ENCODE data around the gene THEMIS.
A peak's percentile ranks its signal among the peaks of the same experiment; 100 is the strongest.

The THEMIS gene

DNA sequence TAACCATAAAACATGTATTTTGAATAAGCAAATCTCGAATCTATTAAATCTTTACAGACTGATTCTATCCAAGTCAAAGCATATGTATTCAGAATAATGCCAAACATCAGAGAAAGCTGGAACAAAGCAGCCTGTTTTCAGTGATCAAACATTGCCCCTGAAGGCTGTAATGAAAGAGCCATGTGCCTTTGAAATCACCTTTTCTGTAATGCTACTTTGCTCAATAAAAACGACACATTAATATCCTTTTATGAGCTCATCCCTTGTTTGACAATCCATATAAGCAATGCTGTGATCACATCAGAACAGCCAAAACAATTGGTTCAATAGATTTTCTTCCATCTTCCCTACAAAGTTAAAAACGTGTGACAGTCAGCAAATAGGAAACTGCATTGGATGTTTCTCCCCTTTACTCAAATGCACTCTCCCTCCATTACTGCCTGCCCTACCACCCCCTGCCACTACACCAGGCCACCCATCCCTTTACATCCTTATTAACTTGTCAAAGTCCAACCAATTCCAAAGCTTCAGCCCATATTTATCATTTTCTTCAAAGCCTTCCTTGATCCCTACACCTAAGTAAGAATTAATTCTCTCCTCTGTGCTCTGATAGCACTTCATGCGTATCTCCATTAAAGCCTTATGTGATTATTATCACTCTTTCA lies 42.0 kb downstream of the THEMIS start:
- no peak for DNase-seq (ENCODE audit: low read depth)

GRCh38 chr6:127857051-127857637 lies 43.7 kb downstream of the THEMIS start:
- no peak for DNase-seq (ENCODE audit: low read depth)

DNA sequence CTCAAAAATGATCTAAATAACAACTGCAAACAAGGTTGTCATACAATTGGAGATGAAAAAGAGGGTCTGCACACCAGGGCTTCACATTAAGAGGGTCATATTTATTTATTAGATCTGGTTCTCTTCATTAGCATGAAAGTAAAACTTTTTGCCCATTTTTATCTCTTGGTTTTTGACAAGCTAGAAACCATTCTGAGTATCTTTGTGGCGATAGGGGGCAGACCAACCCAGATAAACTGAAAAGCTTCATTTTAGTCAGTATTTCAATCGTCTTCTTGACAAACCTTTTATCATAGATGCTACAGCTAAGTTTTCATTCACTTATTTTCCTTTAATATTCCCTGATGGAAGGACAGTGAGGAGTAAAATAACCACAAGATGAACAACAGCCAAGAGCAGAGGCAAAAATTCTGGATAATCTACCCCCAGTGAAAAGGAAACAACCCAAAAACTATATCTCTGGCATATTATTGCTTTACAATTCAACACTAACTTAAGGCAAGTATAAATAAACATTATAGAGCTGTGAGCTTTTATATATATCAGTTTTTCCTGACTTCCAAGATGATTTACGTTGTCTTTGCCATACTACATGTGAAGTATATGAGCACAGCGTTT lies 45.2 kb downstream of the THEMIS start:
- peak; percentile 7 for DNase-seq (ENCODE audit: low read depth)

DNA sequence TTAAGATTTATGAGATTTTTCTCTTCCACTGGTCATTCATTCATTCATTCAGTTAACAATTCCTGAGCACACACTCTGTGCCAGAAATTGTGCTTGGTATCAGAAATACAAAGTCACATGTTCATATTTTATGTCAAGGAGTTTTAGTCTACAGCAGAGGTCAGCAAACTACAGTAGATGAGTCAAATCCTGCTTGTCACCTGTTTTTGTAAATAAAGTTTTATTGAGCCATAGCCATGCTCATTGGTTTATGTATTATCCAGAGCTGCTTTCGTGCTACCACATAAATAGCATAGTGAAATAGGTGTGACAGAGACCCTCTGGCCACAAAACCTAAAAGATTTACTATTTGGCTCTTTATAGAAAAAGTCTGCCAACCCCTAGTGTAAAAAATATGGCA lies 46.8 kb downstream of the THEMIS start:
- no peak for DNase-seq (ENCODE audit: low read depth)

DNA sequence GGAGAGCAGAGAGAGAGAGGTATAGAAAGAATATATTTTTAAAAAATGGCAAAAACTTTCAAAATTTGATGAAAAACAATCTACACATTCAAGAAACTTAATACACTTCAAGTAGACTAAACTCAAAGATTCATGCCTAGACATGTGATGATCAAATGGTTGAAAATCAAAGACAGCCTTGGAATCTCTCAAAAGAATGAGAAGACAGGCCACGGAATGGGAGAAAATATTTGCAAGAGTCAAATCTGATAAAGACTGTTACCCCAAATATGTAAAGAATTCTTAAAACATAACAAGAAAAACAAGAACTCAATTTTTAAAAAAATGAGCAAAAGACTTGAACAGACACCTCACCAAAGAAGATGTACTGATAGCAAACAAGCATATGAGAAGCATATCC lies 49.7 kb downstream of the THEMIS start:
- no peak for DNase-seq (ENCODE audit: low read depth)

DNA sequence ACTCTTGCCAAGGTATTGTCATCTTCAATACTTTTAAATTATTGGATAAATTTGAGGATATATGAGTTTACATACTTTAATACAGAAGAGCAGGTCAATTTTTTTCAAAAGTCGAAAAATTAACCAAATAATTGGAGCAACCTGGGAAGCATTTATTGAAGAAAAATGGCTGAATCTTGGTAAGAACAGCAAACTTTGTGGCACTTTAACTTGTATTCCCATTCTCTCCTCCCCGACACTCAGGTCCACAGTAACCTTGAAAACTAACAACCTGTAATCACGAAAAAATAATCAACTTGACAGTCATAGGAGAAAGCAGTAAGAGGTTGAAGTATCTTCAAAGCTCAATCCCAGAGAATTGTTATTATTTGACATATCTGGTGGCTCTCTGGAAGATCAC lies 55.6 kb downstream of the THEMIS start:
- DNase-seq (ENCODE audit: low read depth) = no peak

DNA sequence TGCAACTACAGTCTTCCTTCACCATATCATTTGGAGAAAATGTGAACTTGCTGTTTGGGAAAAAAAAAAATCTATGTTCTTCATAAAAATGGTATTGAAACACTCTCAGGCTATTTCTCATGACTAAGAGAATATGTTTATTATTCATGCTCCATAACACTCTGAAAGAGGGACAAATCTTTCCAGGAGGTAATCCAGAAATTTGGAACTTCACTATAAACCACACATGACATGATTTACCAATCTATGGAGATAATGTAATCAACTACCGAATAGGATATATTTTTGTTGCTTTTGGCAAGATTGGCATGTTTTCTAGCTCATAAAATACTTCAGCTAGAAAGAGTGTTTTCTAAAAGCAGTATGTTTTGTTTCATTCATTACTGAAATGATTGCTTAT lies 56.3 kb downstream of the THEMIS start:
- no peak for DNase-seq (ENCODE audit: low read depth)

GRCh38 chr6:127843582-127843981 lies 57.3 kb downstream of the THEMIS start:
- no peak for DNase-seq (ENCODE audit: low read depth)

DNA sequence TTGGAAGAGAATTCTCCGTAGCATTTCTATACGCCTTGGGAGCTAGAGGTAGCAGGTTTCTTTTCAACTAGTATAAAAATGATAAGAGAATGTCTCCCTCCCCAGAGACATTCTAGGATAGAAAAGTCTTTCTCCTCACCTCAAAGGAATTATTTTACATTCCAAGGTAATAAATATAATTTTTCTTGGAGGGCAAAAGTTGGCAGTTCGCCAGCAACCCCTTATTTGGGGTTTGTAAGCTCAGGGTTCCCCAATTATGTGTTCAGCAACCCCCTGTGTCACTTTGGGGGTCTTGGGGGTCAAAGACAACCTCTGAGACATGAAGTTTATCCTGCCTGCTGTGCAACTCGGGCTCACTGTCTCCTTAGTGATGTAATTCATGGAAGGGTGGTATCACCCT lies 58.3 kb downstream of the THEMIS start:
- no peak for DNase-seq (ENCODE audit: low read depth)

- no peak for DNase-seq (ENCODE audit: low read depth)
Measured at GRCh38 chr6:127841811-127842210, 59.0 kb downstream of the THEMIS start.

GRCh38 chr6:127834136-127834535 lies 66.7 kb downstream of the THEMIS start:
- no peak for DNase-seq (ENCODE audit: low read depth)

DNA sequence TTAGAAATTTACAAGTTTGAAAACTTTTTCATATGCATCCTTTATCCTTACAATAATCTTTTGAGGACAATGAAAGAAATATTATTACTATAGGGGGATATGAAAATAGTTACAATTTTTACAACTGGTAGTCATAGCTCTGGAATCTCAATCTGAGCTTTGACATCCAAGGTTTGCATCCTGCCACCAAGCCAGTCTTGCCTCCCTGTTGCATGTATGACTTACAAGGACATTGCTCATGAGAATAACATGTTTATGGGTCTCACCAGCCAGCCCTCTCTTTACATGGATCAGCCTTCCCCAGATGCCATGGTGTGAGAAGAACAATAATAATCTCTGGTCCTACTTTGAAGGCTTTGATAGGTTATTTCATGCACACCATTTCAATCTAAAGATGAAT lies 67.5 kb downstream of the THEMIS start:
- no peak for DNase-seq (ENCODE audit: low read depth)

DNA sequence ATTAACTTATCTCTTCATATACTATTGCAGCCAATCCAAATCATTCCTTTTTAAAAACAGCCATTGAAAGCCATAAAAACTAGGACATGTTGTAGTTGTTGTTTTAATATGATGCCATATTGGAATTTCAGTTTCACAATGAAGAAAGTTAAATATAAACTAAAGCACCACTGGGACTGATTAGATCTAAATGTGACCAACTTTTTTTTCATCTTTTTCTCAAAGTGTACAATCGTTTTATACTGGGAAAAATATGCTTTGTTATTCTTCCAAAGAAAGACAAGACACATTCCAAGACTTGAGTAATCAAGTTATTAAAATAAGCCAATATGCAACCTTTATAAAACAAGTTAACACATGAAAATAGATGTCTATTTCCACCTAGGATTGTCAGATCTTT lies 68.5 kb downstream of the THEMIS start:
- DNase-seq (ENCODE audit: low read depth) = no peak

- no peak for DNase-seq (ENCODE audit: low read depth)
Measured at GRCh38 chr6:127824061-127824460, 76.8 kb downstream of the THEMIS start.

GRCh38 chr6:127821431-127821830 lies 79.4 kb downstream of the THEMIS start:
- DNase-seq (ENCODE audit: low read depth) = no peak

GRCh38 chr6:127818149-127818548 lies 82.7 kb downstream of the THEMIS start:
- DNase-seq (ENCODE audit: low read depth) = no peak

DNA sequence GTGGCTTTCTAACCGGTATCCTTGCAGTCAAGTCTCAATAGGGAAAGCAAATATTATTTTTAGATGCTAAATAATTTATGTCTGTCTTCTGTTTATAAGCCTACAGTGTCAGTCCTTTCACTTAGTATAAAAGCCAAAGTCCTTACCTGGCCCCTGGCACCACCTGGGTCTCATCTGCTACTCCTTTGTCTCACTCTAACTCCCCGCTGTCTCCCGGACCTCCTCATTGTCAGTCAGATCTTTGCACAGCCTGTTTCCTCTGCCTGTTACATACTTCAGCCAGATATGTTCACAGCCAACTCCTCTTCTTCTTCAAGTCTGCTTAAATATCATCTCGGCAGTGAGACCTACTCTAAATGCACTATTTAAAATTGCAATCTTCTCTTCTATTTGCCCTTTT lies 84.2 kb downstream of the THEMIS start:
- no peak for DNase-seq (ENCODE audit: low read depth)

DNA sequence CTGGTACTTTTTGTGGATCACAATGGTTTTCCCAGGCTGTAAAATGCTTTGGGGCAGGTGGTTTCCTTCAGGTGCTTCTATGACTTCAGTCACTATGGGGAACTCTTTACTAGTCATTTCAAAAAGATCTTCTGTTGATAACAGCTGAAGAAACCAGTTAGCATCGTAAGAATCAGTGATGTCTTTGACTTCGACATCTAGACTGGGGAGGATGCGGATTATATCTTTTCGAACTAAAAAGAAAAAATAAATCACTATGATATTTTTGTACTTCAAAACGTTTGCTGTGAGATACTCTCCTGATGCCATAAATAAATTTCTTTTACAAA lies 87.2 kb downstream of the THEMIS start:
- DNase-seq (ENCODE audit: low read depth) = no peak

- DNase-seq (ENCODE audit: low read depth) = peak; percentile 10
Measured at GRCh38 chr6:127812985-127813698, 87.7 kb downstream of the THEMIS start.

GRCh38 chr6:127811900-127812570 lies 88.8 kb downstream of the THEMIS start:
- DNase-seq (ENCODE audit: low read depth) = no peak

- DNase-seq (ENCODE audit: low read depth) = no peak
Measured at GRCh38 chr6:127807806-127808517, 92.9 kb downstream of the THEMIS start.

DNA sequence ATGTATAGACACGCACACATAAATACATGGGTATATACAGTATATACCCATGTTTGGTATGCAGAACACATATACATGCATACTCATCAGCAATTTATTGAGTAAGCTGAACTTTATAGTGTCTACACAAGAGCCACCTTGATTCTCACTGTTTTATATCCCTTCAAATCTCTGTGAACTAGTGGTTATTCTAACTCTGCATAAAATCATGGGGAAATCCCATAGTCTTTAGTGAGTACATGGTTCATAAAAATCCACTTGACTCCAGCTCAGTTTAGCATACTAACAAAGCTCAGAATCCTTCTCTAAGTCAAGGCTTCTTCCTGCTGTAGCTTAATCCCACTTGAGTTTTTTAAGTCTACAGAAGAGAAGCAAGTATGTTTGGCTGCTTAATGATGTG lies 104.1 kb downstream of the THEMIS start:
- no peak for DNase-seq (ENCODE audit: low read depth)
